Measurements from ENCODE around the gene CDK12.
A peak's percentile ranks its signal among the peaks of the same experiment; 100 is the strongest.
"Not testable (repeated sequence)": the region's sequence is repeated elsewhere in the genome, so short reads cannot be mapped to it uniquely, and the experiment has no call there.

CDK12 gene

GRCh38 chr17:39461113-39461925, at the start of gene CDK12:
CDK12 (plus strand) TSS chr17:39461486; CDS start chr17:39462072, 586 bp downstream.
- in situ Hi-C loops (cut with HindIII; ENCODE audit: low sequenced_read_pairs): loop anchor here (5.0 kb wide), 2 partner anchors 54 to 76 kb away; no protein-coding TSS in a partner anchor
- TF ChIP-seq CTCF (IDR thresholded peaks at IDR 0.05; ENCODE audit: low read depth, low read length, missing control alignments): no peak
- peak within 1 kb of the TSS; percentile 98 for H3K4me3 ChIP-seq (ENCODE audit: low read depth, low read length)
- peak; percentile 98 for DNase-seq (ENCODE audit: low read depth)

GRCh38 chr17:39416141-39416540, 45.1 kb upstream of the CDK12 start:
- in situ Hi-C loops (cut with HindIII; ENCODE audit: low sequenced_read_pairs): no loop called here

GRCh38 chr17:39429600-39429999, 31.7 kb upstream of the CDK12 start:
- in situ Hi-C loops (cut with HindIII; ENCODE audit: low sequenced_read_pairs): no loop called here
- no peak for TF ChIP-seq CTCF (IDR thresholded peaks at IDR 0.05; ENCODE audit: low read depth, low read length, missing control alignments)
- no peak overlapping the region for H3K4me3 ChIP-seq (ENCODE audit: low read depth, low read length)
- no peak for DNase-seq (ENCODE audit: low read depth)

More at GRCh38 chr17:39416141-39416540, 45.1 kb upstream of the CDK12 start:
- DNase-seq (ENCODE audit: low read depth): no peak
- no peak overlapping the region for H3K4me3 ChIP-seq (ENCODE audit: low read depth, low read length)
- TF ChIP-seq CTCF (IDR thresholded peaks at IDR 0.05; ENCODE audit: low read depth, low read length, missing control alignments): no peak

GRCh38 chr17:39439868-39440267, 21.4 kb upstream of the CDK12 start:
- in situ Hi-C loops (cut with HindIII; ENCODE audit: low sequenced_read_pairs); H3K4me3 ChIP-seq (ENCODE audit: low read depth, low read length); DNase-seq (ENCODE audit: low read depth): not testable (repeated sequence)

- TF ChIP-seq CTCF (IDR thresholded peaks at IDR 0.05; ENCODE audit: low read depth, low read length, missing control alignments): no peak
- in situ Hi-C loops (cut with HindIII; ENCODE audit: low sequenced_read_pairs): no loop called here
- H3K4me3 ChIP-seq (ENCODE audit: low read depth, low read length): no peak overlapping the region
- no peak for DNase-seq (ENCODE audit: low read depth)
Measured at GRCh38 chr17:39443326-39443725, 18.0 kb upstream of the CDK12 start.

GRCh38 chr17:39447561-39447960, 13.7 kb upstream of the CDK12 start:
- TF ChIP-seq CTCF (IDR thresholded peaks at IDR 0.05; ENCODE audit: low read depth, low read length, missing control alignments): no peak
- in situ Hi-C loops (cut with HindIII; ENCODE audit: low sequenced_read_pairs): no loop called here
- no peak for DNase-seq (ENCODE audit: low read depth)
- H3K4me3 ChIP-seq (ENCODE audit: low read depth, low read length): no peak overlapping the region

GRCh38 chr17:39450051-39450450, 11.2 kb upstream of the CDK12 start:
- no peak for TF ChIP-seq CTCF (IDR thresholded peaks at IDR 0.05; ENCODE audit: low read depth, low read length, missing control alignments)
- in situ Hi-C loops (cut with HindIII; ENCODE audit: low sequenced_read_pairs): no loop called here
- H3K4me3 ChIP-seq (ENCODE audit: low read depth, low read length): peak overlapping the region; percentile 98
- no peak for DNase-seq (ENCODE audit: low read depth)

Measured in astrocyte of the cerebellum (primary cell).